HFFc6 (cell line): ENCODE measurements around the gene LAMA2. TPM values are rescaled to one million over a fixed set of nuclear protein-coding genes. Genes with fewer than 3 reads are reported as not detected.
A peak's percentile ranks its signal among the peaks of the same experiment; 100 is the strongest.

Experiments used
- DNase-seq: peaks from one replicate; pipeline ENCODE4 v3.0.0-alpha.2; 2018
- H3K27ac Mint-ChIP-seq: 2 replicates; pipeline ENCODE4 v1.8.0; 2020; ENCODE audit warnings: mild to moderate bottlenecking, mixed read lengths
- H3K27me3 Mint-ChIP-seq: 2 replicates; pipeline ENCODE4 v1.8.0; 2021; ENCODE audit warnings: mild to moderate bottlenecking, moderate library complexity, mixed read lengths; ENCODE audit not compliant: insufficient read depth
- H3K36me3 Mint-ChIP-seq: 2 replicates; pipeline ENCODE4 v1.8.0; 2021; ENCODE audit warnings: low read depth, mixed read lengths
- H3K4me1 Mint-ChIP-seq: 2 replicates; pipeline ENCODE4 v1.8.0; 2020; ENCODE audit warnings: low read depth, mixed read lengths
- H3K4me3 Mint-ChIP-seq: 2 replicates; pipeline ENCODE4 v1.8.0; 2020; ENCODE audit warnings: mild to moderate bottlenecking, moderate library complexity, mixed read lengths
- H3K9me3 Mint-ChIP-seq: 2 replicates; pipeline ENCODE4 v1.8.0; 2020; ENCODE audit warnings: mild to moderate bottlenecking, mixed read lengths
- total RNA-seq, 6 experiments: library from RNA; stranded (reverse); fragmentation: NEBNext Ultra II Directional; extraction: Animal tissue kit (Norgen Biotek cat#: 25700); gene quantifications; 2 replicates in 1 of 6; 3 replicates in 5 of 6; pipeline ENCODE4 v1.2.3, GENCODE V29; 2021
- TF ChIP-seq, protein P1 (sequence below): fragments of 200-600 bp; sonication (generic); IDR thresholded peaks from 2 replicates; pipeline ENCODE4 v1.5.0; 2021; ENCODE audit warnings: antibody characterized with exemption, mild to moderate bottlenecking

LAMA2 gene
- total RNA-seq, 6 experiments from 2014 or later: 8.2 to 14.3 (median 10.5) TPM

DNA sequence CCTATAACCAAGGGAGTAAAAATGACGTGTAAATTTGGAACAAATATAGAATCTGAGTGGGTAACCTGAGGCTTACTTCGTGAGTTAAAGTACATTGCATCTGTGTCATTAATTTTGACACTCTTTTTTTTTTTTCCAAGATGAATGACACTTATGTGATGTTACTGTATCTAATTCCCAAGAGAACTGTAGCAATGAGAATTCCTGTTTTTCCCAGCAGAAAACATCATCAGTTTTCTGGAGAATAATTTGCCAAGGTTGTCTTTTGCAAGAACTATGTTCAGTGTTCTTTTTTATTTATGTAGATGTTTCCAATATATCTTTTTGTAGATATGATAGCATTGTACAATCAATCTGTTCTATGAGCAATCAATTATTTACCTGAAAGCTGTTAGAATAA, 543.4 kb downstream of the LAMA2 start:
- Mint-ChIP-seq H3K27me3 (no peaks in the 10 kb centered on the region), H3K27ac (no peak overlapping the region), H3K4me3 (no peak overlapping the region), H3K9me3 (no peaks in the 10 kb centered on the region), H3K4me1 (no peaks in the 10 kb centered on the region), H3K36me3 (no peaks in the 10 kb centered on the region)
- TF ChIP-seq, protein P1, sequence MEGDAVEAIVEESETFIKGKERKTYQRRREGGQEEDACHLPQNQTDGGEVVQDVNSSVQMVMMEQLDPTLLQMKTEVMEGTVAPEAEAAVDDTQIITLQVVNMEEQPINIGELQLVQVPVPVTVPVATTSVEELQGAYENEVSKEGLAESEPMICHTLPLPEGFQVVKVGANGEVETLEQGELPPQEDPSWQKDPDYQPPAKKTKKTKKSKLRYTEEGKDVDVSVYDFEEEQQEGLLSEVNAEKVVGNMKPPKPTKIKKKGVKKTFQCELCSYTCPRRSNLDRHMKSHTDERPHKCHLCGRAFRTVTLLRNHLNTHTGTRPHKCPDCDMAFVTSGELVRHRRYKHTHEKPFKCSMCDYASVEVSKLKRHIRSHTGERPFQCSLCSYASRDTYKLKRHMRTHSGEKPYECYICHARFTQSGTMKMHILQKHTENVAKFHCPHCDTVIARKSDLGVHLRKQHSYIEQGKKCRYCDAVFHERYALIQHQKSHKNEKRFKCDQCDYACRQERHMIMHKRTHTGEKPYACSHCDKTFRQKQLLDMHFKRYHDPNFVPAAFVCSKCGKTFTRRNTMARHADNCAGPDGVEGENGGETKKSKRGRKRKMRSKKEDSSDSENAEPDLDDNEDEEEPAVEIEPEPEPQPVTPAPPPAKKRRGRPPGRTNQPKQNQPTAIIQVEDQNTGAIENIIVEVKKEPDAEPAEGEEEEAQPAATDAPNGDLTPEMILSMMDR: no peak
- no peak for DNase-seq

DNA sequence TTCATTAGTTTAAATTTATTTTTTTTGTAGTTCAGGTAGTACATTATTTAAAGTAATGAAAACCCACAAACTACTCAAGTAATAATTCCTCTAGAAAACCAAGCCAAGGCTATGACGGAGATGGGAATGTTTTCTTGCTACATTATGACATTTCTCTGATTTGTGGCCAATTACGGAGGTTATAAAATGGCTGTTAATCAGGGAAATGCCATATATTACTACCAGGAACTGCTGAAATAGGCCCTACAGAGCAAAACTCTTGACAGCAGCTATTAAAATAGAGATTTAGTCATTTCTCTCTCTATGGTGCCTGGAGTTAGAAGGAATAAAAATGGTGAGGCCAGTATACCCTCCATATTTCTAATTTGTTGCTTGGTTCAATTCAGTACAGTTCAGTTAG, 547.0 kb downstream of the LAMA2 start:
- TF ChIP-seq, protein P1: no peak
- Mint-ChIP-seq H3K27ac (no peak overlapping the region), H3K36me3 (no peaks in the 10 kb centered on the region), H3K4me1 (peaks cover 8% of the 10 kb centered on the region; the same call in 1 of the 2 replicates), H3K27me3 (no peaks in the 10 kb centered on the region), H3K9me3 (no peaks in the 10 kb centered on the region), H3K4me3 (no peak overlapping the region)
- no peak for DNase-seq

DNA sequence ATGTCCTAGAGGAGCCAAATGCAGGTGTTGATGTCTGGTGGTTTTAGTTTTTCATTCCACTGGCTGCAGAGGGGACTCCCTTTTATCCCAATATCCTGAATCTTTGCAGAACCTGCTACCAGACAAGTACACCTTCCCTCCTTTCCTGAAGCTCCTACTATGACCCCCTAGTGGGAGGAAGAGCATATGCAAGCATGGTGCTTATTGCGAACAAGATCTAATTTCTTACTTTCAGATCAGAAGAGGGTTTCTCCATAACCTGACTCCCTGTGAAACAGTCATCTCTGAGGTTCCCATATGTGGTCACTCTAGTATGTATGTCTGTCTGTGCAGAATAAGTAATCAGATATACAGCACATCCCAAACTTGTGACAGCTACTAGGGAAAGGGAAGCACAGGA, 549.8 kb downstream of the LAMA2 start:
- Mint-ChIP-seq H3K4me1 (peaks cover 8% of the 10 kb centered on the region; the same call in 1 of the 2 replicates), H3K4me3 (no peak overlapping the region), H3K27ac (no peak overlapping the region), H3K36me3 (no peaks in the 10 kb centered on the region), H3K27me3 (no peaks in the 10 kb centered on the region), H3K9me3 (no peaks in the 10 kb centered on the region)
- TF ChIP-seq, protein P1: peak; percentile 50
- no peak for DNase-seq

DNA sequence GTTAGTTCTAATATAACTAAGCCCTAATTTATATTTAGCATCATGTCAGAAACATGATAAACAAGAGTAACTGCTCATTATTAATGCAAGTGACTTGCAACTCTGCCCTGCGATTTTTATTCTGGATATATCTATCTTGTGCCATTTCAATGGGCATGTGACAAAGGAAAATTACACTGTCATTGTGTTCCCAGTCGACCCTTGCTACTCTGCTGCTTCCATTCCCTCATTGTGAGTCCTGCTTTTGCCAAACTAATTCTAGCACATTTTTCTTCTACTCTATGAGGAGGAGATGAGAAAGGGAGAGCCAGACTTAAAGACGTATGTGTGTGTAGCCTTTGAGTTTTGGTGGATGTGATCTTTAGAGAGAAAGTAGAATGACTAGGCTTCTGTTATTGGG, 551.2 kb downstream of the LAMA2 start:
- Mint-ChIP-seq H3K27ac (no peak overlapping the region), H3K9me3 (no peaks in the 10 kb centered on the region), H3K27me3 (no peaks in the 10 kb centered on the region), H3K4me1 (peaks cover 8% of the 10 kb centered on the region; the same call in 1 of the 2 replicates), H3K4me3 (no peak overlapping the region), H3K36me3 (no peaks in the 10 kb centered on the region)
- DNase-seq: no peak
- TF ChIP-seq, protein P1: no peak

DNA sequence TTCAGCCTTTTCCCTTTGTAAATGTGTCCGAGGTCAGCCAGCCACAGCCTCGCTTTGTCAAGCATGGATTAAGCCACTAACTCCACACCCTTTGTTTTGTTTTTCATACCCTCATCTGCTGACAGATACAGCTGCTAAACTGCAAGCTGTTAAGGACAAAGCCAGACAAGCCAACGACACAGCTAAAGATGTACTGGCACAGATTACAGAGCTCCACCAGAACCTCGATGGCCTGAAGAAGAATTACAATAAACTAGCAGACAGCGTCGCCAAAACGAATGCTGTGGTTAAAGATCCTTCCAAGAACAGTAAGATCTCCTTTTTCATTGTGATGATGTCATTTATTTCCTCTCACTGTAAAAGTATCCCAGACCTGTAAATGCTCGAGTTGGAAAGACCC, 557.8 kb downstream of the LAMA2 start:
- DNase-seq: peak; percentile 4
- Mint-ChIP-seq H3K27me3 (no peaks in the 10 kb centered on the region), H3K36me3 (no peaks in the 10 kb centered on the region), H3K4me3 (no peak overlapping the region), H3K27ac (no peak overlapping the region), H3K9me3 (no peaks in the 10 kb centered on the region), H3K4me1 (peaks cover 8% of the 10 kb centered on the region; the same call in 1 of the 2 replicates)
- TF ChIP-seq, protein P1: 0 out of 2 replicates have a peak, but pooled peaks have one; percentile 8

DNA sequence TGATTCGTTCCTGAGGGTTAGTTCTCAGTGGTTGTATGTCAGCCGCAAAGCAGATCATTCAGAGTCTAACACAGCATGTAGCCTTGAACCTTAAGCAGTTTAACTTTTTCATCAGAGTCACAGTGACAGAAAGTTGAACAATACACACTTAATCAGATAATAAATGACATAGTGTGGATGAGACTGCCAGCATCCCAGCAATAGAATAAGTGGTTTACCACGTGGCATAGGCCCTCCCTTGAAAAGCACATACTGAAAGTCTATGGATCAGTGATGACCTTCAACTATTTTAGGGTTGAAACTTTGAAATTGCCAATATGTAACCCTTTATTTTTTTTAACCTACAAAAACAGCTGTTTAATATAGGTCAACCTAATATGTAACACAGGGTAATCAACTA, 561.7 kb downstream of the LAMA2 start:
- Mint-ChIP-seq H3K9me3 (no peaks in the 10 kb centered on the region), H3K36me3 (no peaks in the 10 kb centered on the region), H3K27ac (no peak overlapping the region), H3K4me1 (peaks cover 8% of the 10 kb centered on the region; the same call in 1 of the 2 replicates), H3K4me3 (no peak overlapping the region), H3K27me3 (no peaks in the 10 kb centered on the region)
- no peak for DNase-seq
- TF ChIP-seq, protein P1: no peak
